Measurements from ENCODE around the gene RNLS. TPM values are rescaled to one million over a fixed set of nuclear protein-coding genes. Genes with fewer than 3 reads are reported as not detected.

The RNLS gene
- polyA plus RNA-seq, 3 donors, result 16.5 to 17.6 (median 17.5) TPM

DNA sequence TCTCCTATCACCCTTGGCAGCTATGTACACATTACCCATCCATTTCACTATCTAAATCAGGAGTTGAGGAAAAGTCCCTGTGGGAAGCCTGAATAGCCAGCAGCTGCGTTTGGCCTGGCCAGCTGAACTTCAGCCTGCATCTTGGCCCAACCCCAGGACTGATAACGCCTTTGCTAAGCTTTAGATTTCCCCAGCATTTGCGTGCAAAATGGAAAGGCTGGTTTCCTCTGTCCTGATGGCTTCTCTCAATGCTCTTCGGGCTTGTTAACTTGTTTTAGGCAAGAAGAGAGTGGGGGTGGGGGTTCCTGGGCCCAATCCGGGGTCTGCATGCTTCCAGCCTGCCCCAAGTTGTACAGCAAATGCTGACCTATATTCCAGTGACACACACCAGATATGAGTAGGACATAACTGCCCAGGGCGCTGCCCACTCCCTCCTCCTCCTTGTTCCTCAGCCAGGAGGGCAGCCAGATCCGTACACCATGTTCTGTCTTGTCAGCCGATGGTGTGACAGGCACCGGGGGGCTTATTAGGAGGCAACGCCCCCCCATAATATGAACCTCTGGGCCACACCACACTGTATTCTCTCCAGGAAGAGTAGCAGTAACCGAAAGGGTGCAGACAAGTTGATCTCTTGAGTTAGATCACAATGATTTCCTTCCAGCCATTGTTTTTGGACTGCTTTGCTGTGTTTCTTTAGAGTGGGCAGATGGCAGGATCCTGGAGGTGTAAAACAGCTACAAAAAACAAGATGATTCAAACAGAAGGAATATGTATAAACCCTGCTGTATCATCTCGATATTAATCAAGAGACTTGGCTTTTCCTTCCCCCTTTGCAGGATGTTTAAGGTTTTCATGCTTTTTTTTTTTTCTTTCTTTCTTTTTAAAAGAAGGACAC is 339.0 kb downstream of the RNLS start:
- DNase-seq (ENCODE audit: low read depth in 3 of 3, low spot score in 2 of 3), result no peak

DNA sequence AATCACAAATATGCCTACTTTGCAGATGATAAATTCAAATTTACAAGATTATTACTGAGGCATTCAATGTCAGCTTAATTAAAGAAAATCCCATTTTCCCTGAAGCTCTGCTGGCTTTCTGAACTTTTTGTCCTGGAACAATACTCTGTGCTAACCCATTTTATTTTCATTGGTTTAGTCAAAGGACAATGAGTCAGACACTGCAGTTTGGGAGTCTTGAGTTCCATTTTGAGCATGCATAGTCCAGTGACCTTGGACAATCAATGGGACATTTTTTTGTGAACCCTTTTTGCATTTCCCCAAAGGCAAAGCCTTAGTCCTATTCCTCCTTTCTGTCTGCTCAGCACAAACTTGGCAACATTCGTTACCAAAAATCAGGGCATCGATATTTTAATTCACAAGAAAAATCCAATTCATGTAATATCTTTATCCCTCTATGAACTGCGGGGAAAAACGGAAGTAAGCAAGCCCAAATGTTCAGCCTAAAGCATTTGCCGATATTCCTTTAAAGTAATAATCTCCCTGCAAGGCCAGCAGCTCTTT is 339.8 kb downstream of the RNLS start:
- DNase-seq (ENCODE audit: low read depth in 3 of 3, low spot score in 2 of 3), result no peak

DNA sequence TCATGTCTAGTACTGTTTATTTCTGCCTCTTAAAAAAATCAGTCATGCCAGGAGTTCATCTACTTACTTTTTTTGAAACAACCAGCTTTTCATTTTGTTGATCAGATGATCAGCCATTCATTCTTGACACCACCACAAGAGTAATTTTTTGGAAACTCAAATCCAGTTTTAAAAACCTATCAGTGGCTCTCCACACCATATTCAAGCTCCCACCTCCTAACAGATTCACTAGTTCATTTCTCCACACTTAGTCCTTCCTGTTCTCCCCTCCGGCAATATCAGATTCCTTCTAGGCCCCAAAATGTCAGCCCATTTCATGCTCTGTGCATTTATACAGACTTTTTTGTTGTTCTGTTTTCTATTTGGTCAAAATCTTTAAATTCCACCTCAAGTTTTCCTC is 341.6 kb downstream of the RNLS start:
- no peak for DNase-seq (ENCODE audit: low read depth in 3 of 3, low spot score in 2 of 3)

DNA sequence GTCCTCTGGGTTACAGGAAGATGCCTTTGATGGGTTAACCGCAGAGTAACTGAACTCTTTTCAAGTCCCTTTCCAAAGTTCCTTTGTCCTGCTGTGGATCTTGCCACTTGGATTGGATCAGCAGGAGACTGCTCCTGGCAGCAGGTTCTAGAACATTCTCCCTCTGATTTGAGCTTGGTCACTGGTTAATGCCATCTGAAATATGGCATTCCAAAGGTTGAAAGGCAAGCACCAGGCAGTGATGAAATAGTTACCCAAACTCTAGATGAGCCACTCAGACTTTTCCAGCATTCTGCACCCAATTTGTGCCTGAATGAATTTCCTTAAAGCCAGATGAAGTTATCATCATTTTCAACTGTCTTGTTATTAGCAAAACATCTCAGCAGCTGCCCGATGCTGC is 343.9 kb downstream of the RNLS start:
- DNase-seq (ENCODE audit: low read depth in 3 of 3, low spot score in 2 of 3), result no peak

DNA sequence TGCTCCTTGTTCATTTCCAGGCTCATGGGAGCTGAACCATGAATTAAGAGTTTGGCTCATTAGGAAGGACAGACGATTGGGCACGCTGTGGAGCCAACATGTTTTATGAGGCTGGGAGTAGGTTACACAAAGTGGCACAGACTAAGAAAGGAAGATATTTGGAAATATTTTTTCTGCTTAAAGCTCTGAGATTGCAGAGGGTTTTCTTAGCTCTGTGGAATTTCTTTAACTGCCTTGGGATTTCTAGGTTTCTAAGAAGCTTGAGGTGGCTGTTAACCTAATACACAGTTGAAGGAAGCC is 344.6 kb downstream of the RNLS start:
- DNase-seq (ENCODE audit: low read depth in 3 of 3, low spot score in 2 of 3), result no peak

DNA sequence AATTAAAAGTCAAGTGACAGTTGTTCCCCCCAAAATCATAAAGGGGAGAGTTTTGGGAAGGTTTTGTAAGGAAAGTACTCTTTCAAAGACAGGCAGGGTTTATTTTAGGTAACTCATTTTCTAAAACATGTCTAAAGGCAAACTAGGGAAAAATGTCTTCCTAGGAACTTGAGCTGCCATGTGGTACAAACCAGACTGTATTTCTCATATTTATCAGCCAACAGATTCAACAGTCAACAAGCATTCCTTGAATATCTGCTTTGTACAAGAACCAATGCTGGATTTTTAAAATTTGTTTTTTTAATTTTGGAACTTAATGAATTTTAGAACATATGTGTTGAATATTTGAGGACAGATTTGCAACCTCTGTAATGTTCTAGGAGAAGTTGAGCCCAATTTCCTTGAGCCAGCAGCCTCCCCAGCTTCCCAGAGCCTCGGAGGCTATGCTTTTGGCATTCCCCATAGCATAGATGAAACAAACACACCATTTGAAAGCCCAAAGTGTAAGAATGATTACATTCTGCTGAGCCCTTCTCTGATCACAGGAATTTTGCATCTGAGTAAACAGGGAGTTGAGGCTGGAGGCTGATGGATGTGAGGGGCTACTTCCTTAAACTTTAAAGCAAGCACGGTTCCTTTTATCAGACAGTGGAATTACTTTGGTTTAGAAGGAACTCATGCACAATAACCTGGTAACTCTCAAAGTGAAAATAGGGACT is 345.1 kb downstream of the RNLS start:
- DNase-seq (ENCODE audit: low read depth in 3 of 3, low spot score in 2 of 3), result no peak

DNA sequence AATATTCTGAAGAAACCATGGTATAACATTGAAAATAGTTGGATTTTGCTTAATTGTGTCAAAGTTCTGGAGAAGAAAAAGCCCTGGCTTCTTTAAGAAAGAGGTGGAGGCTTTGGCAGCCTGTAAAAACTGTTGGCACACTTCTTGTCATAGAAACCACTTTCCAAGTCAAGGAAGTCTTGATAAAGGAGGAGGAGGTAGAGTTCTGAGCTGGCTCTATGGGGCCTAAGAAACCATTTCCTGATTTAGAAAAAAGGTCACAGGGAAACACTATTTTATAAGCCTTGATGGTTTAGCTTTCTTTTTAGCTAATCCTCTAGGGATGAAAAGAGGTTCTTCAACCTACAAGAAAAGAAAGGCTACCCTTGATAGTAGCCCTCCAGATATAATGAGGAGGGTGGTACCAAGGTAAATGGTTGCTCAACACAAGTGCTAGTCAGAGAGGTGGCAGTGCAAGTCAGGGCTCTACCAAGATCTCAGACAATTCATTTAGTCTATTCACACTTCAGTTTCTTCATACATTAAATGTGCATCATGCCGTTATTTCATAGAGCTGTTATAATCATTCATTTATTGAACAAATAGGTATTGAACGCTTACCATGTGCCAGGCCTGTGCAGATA is 346.9 kb downstream of the RNLS start:
- no peak for DNase-seq (ENCODE audit: low read depth in 3 of 3, low spot score in 2 of 3)

DNA sequence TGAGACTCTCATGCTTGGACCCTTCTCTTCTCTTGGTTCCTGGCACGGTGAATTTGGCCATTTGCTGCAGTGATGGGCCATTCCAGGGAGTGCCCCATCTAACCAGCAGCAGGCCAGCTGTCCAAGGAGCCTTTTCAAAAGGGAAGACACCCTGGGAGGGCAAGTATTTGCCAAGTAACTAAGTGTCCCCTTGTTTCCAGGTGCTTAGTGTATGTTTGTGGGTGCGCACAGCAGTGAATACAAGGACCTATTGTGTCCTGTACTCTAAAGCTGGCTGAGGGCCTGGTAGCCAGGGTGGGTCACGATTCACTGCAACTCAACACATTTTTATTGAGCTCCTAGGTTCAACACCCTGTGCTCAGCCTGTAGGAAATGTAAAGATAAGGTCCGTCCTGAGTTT is 348.8 kb downstream of the RNLS start:
- DNase-seq (ENCODE audit: low read depth in 3 of 3, low spot score in 2 of 3), result no peak

DNA sequence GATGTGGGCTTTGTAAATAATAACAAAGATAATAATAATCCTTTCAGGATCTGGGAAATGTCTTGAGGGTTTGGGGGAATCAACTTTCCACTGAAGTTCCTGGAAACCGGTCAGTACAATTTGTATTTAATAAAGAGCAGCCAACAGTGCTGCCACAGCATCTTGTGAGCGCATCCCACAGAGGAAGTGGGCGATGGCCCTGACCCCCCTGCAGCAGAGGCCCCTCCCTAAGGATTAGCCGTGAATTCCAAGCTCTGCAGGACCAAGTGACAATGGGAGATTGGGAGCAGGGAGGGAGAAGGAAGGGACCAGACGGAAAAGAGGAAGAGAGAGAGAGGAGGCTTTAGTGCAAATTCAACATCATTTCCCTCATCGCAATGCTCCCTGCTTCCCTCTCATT is 349.2 kb downstream of the RNLS start:
- DNase-seq (ENCODE audit: low read depth in 3 of 3, low spot score in 2 of 3), result no peak

DNA sequence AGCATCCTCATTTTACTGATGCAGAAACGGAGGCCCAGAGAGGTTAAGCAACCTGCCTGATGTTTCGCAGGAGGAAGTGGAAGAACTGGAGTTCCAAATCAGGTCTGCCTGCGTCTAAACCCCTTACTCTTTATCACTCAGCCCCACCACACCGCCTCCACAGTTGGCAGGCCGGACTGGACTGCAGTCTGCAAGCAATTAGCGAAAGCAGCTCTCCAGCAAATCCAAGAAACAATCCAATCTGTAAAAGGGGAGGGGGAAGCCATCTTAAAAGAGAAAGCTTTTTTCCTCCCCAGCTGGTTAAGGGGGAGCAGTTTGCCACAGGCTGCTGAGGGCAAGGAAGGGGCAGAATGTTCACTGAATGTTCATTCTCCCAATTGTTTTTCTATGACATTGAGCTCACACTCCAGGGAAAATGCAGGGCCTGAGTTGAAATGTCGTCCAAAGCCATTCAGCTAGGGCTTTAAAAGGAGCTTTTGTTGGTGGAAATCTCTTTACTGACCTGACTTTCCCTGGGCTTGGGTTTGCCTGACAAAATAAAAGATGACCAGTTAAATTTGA is 350.1 kb downstream of the RNLS start:
- no peak for DNase-seq (ENCODE audit: low read depth in 3 of 3, low spot score in 2 of 3)

DNA sequence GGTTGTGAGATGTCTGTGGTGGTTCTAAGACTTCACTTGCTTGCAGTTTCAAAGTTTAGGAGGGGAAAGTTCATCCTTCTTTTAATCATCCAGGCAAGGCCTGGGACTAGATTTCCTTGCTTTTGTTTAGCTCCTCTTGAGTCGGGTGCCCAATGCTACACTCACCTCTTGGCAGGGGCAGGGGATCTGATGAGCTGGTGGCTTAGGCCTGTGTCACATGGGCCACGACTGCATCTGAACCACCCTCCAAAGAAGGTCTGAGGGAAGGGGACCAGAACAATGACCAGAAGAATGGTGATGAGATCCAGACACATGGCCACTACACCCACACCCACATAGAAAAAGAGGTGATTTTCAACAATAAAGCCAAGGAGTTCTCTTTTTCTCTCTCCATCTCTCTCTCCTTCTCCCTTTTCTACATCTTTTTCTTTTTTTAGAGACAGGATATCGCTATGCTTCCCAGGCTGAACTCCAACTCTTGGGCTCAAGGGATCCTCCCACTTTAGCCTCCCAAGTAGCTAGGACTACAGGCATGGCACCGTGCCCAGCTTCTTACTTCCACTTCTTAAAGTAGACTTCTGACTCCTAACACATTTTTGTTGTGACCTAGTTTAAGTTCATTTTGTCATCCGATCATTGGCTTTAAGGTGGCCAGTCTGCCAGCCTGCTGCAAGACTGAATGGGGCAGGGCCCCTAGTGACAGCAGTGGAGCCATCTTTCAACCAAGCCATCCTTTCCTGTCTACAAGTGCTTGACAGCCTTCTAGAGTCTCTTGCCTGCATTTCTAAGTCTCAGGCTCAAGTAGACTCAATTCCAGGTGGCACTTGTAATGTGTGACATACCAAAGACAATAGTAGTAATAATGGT is 350.9 kb downstream of the RNLS start:
- no peak for DNase-seq (ENCODE audit: low read depth in 3 of 3, low spot score in 2 of 3)

DNA sequence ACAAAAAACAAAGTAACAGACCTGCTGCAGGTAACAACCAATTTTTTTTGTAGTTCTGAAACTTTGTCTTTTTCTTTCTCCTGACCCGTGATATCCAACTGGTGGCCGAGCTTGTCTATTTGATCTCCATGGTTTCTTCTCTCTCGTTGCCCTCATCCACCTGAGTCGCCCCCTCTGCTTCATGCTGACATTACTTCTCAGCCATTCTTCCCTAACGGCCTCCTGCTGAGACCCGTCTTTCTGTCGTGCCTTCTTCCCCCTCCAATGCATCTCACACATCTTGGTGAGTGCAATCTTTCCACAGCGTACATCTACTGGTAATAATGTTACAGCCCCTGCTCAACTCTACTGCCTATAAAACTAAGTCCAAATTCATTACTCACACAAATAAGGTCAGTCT is 352.9 kb downstream of the RNLS start:
- no peak for DNase-seq (ENCODE audit: low read depth in 3 of 3, low spot score in 2 of 3)

DNA sequence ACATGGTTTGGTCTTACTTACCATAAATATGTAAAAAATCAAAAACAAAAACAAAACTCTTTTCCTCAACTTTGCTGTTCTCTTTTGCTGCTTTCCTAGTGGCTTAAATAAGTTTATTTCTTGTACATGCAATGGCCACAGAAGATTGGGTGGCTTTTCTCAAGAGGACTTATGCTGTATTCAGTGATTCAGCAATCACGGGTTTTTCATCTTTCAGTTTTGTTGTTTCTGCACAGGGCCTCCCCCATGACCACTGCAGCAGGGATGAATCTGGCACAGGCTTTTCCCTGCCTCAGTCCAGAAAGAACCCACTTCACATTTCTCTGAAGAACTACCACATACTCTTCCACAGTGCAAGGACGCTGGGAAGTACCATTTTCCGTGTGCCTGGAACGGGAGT is 355.0 kb downstream of the RNLS start:
- DNase-seq (ENCODE audit: low read depth in 3 of 3, low spot score in 2 of 3), result no peak

DNA sequence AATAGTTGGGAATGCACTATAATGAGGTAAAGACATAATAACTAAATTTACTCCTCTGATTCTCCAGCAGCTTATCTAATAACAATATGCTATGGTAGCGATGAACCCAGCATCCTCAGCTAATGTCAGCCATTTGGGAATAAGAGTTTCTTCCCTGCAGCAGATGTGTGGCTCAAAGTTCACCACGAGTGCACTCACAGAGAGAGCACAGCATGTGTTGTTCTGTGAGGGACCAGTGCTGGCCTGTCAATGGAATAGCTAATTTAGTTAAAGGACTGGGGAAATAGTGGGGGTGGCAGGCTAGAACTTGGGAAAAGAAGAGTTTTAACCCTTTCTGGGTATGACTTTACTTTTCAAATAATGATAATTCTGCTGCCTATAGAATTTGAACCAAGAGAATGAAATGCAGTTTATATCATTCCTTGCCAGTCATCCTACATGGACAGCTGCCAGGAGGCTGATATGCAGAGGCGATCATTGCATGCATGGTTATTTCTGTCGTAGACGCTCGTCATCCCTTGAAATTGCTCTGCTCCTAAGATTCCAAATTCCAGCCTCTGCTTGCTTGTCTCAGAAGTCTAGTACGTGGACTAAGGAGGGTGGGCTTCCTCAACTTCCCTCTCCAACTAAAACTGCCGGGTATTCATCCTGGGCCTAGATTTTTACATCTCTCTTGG is 355.6 kb downstream of the RNLS start:
- DNase-seq (ENCODE audit: low read depth in 3 of 3, low spot score in 2 of 3), result no peak

DNA sequence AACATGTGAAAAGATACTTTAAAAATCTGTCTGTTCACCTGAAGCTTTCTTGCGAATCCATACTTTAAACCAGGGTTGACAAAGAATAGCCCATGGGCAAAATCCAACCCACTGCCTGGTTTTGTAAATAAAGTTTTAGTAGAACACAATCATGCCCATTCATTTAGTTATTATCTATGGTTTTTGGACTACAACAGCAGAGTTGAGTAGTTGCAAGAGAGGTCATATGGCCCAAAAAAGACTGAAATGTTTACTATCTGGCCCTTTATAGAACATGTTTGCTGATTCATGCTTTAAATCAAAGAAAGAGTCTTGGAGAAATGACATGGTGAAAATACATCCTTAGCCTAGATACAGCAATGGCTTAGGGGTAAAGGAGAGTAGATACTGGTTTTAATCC is 356.2 kb downstream of the RNLS start:
- no peak for DNase-seq (ENCODE audit: low read depth in 3 of 3, low spot score in 2 of 3)

DNA sequence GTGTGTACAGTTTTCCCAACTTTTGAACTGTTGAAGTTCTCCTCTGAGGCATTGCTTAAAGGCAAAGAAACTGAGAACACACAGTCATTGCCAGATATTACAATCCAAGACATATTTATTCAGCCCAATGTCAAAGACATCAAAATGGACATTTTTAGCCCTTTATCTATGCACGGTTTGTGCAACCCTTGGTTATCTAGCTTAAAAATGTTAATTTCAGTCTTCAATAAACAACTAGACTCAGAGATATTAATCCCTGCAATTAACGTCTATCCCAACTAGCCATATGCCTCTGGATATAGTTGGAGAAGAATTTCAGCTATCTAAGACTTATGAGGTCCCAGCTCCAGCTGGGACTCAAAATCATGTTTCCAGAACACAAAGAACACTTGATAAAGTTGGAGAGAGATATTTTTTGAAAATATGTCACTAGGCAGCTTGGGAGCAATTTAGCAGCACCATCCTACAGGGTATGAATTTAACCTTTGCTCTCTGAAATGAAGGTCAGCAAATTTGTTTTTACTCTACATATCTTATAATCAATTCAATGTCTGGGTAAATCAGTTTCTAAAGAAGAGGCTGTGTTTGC is 357.0 kb downstream of the RNLS start:
- no peak for DNase-seq (ENCODE audit: low read depth in 3 of 3, low spot score in 2 of 3)
